Inflammatory macrophage treated with lipopolysaccharide for 1 hour (primary cell): ENCODE results near the gene PI16.
"Not testable (repeated sequence)": the region's sequence is repeated elsewhere in the genome, so short reads cannot be mapped to it uniquely, and the experiment has no call there.

ENCODE experiments used
- DNase-seq, 2 donors: peaks; one replicate each; pipeline ENCODE4 v3.0.0-alpha.2; 2020 to 2022

The PI16 gene

DNA sequence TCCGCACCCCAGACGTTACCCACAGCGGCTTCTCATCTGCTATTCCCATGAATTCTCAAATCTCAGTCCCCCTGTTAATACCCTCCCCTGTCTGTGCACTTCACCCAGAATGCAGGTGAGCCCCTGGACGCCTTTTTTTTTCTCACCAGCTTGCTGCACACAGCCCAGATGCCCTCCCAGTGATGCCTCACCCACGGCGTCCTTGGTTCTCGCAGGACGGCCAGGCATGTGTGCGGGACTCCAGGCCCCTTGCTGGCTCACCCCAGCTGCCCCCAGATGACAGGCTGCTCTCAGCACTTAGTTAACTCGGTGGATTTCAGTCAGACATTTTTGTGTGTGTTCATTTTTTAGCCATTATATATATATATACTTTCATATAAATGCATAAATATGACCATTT, 25.4 kb upstream of the PI16 start:
- DNase-seq = no peak

DNA sequence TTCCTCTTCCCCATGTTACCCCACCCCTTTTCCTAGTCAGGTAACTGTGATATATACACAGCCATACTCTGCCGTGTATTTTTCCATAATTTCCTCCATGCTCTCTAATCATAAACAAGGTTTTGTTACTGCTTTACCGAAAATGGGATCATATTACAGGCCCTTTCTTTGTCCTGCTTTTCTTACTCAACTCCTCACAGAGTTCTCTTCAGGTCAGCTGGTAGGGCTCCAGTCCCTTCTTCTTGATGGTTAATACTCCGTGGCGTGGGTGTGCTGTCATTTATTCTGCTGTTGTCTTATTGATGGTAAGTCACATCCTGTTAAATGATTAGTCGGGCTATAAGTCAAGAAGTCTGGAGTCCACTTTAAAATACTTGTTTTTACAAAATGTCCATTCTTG, 24.9 kb upstream of the PI16 start:
- no peak for DNase-seq

DNA sequence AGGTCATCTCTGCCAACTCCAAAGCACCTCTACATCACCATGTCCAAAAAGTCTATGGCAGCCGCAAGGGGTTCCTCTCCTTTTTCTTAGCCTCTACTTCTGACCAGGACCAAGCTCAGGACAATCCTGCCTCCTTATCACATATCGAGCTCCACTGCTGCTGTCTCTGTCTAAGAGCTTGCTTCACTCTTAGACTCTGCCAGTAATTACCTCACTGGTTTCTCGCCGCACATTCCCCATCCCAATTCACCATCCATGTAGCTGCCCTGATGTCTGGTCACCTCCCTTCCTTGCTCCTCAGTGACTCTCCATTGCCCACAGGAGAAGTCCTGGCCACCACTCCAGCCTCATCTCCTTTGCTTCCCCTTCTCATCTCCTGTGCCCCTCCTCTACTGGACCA, 24.1 kb upstream of the PI16 start:
- no peak for DNase-seq

DNA sequence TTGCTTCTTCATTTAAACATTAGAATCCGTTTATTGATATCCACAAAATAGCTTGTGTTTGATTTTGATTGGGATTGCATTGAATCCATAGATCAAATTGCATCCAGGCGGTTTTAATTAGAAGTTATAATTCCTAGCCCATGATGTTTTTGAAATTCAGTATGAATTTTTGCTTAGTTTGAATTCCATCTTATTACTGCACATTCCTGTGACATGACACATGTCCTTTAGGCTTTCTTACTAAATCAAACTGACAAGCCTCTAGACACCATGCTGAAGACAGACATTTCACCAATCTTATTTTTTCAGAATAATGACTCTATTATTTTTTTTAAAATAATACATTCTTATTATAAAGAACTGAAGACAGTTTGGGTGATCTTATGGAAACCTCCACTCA, 21.4 kb upstream of the PI16 start:
- no peak for DNase-seq

DNA sequence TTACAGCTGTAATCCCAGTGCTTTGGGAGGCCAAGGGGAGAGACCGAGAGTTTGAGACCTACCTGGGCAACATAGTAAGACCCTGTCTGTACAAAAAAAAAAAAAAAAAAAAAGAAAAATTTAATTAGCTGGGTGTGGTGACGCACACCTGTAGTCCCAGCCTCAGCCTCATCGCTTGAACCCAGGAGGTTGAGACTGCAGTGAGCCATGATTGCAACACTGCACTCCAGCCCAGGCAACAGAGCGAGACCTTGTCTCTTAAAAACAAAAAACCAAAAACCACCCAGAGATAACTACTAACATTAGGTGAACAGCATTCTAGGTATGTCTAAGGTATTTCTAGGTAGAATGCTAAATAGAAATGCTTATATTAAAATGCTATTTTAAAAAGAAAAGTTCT, 21.0 kb upstream of the PI16 start:
- DNase-seq = no peak

DNA sequence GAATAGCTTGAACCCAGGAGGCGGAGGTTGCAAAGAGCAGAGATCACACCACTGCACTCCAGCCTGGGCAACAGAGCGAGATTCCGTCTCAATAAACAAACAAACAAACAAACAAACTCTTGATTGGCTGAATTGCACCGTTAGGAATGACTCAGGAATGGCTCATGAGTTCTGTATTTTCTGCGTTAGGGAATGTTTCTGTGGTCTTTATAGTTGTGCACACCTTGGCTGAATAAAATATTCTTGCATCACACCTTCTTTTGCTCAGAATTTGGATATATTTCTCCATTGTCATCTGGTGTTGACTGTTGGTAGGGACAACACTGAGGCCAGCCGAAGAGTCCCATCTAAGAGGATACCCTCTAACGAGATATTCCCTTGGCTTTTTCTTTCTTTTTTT, 19.6 kb upstream of the PI16 start:
- no peak for DNase-seq

DNA sequence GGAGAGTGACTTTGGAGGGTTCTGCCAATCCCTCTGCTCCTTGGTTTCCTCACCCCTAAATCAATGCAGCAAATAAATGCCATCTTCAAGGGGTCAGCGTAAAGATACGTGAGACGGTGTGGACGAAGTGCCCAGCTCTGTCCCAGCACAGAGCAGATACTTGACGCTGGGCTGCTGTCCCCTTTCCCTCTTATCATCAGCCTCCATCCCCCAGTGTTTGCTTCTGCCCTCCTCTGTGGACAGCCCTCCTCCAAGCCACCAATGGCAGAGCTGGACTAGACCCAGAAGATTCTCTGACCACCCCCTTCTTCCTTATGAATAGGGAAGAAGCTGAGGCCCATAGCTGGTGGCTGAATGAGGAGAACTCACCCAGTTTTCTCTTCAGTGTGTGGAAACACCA, 17.7 kb upstream of the PI16 start:
- DNase-seq = no peak

DNA sequence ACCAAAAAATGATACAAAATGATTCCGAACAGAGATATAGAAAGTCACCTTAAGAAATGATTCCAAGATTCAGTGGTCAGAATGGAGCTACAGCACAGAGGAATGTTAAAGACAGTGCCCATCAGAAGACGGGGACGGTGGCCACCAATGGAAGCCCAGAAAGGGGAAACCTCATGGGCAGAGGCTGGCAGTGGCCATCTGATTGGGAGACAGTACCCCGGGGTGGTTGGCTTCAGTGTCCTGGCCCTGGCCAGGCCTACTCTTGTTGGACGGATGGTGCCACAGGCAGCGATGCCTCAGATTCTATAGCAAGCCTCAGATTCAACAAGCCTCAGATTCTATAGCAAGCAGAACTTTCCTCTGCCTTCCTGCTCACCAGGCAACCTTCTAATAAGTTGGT, 16.6 kb upstream of the PI16 start:
- no peak for DNase-seq

DNA sequence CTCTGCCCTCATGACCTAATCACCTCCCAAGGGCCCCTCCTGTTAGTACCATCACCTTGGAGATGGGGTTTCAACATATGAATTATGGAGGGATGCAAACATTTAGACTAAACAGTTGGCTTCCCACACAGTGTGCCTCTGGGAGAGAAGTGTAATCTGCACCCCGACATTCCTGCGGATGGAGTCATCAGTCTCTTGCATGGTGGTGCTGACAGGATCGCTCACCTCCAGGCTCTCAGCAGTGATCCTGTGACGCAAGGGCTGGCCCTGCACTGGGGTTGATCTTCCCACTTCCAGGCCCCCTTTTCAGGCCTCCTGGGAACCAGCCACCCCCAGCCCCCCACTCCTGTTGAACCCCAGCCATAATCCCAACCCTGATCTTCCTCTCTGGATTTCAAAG, 16.0 kb upstream of the PI16 start:
- DNase-seq = no peak

DNA sequence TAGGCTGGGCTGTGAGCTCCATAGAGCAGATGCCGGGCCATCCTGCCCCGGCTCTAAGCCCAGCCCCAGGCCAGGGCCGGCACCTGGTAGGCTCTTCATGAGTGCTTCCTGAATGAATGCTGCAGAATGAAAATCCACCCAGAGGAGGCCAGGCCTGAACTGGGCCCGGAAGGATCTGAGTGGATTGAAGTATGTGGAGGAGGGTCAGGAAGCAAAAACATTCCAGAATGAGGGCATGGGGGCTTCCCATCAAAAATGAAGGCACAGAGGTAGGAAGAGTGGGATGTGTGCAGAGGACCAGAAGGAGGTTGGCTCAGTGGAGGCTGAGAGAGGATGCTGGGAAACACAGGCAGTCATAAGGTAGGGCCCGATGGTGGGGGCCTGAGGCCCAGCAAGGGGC, 15.5 kb upstream of the PI16 start:
- not testable (repeated sequence) for DNase-seq

DNA sequence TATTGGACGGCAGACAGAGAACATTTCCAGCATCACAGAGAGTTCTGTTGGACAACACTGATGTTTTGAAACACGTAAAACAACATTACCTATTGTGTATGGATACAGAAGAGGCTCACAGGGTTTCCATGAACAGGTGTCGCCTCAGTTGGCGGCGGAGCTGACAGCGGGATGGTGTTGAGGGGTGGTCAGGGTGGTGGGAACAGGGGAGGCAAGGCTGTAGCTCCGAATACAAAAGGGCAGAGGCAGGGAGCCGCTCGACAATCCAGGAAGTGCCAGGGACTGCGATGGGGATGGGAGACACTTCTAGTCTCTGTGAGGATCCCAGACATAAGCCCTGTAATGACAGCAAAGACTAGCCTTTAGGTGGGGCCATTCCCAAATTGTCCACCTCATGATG, 14.5 kb upstream of the PI16 start:
- DNase-seq = no peak

DNA sequence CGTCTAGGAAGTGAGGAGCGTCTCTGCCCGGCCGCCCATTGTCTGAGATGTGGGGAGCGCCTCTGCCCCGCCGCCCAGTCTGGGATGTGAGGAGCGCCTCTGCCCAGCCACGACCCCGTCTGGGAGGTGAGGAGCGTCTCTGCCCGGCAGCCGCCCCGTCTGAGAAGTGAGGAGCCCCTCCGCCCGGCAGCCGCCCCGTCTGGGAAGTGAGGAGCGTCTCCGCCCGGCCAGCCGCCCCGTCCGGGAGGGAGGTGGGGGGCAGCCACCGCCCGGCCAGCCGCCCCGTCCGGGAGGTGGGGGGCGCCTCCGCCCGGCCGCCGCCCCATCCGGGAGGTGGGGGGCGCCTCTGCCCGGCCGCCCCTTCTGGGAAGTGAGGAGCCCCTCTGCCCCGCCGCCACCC, 13.0 kb upstream of the PI16 start:
- DNase-seq = not testable (repeated sequence)

DNA sequence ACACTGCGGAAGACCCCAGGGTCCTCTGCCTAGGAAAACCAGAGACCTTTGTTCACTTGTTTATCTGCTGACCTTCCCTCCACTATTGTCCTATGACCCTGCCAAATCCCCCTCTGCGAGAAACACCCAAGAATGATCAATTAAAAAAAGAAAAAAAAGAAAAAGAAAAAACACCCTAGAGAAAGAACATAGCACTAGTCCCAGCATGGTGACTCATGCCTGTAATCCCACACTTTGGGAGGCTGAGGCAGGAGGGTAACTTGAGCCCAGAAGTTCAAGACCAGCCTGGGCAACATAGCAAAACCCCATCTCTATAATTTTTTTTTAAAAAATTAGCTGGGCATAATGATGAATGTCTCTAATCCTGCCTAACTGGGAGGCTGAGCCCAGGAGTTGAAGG, 12.2 kb upstream of the PI16 start:
- not testable (repeated sequence) for DNase-seq

DNA sequence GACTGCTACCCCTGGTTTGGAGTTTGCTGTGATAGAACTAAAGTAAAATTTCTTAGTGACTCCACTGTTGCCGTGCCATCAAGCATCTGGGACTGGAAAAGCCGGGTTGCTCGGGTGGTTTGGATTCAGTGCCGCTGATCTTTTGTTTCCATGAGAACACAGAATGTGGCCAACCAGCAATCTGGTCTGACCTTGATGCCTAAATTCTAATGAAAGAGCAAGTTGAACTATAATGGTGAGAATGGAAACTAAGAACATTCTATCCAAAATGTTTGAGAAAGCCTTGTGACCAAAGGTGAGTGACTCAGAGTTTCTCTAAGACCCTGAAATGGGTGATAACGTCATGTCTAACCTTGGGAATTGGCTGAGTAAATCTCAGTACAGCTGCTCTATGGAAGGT, 9.9 kb upstream of the PI16 start:
- DNase-seq = no peak

DNA sequence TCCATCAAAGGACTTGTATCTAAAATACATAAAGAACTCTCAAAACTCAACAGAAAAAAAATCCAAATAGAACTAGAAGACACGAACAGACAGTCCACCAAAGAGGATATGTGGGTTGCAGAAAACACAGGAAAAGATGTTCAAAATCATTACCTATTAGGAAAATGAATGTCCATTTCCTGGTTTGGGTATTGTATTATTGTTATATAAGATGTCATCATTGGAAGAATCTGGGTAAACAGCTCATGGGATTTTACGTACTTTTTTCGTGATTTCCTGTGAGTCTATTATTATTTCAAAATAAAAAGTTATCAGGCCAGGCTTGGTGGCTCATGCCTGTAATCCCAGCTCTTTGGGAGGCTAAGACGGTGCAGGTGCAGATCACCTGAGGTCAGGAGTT, 9.2 kb upstream of the PI16 start:
- DNase-seq = no peak

DNA sequence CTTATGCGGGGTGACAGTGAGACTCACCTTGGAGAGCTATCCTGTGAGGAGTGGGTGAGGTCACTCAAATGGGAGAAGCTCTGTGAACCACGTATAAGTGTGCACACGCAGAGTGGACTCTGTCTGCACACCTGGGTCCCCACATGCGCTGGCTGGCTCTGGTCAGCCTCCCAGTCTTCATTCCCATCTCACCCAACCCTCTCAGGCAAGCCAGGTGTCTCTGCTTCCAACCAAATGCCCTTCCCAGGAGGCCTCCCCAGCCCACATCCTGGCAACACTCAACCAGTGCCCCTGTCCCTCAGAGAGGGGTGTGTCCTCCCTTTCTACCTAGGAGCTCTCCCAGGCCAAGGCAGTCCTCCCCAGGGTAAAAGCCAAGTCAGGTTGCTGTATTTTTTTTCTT, 8.0 kb upstream of the PI16 start:
- DNase-seq = no peak

DNA sequence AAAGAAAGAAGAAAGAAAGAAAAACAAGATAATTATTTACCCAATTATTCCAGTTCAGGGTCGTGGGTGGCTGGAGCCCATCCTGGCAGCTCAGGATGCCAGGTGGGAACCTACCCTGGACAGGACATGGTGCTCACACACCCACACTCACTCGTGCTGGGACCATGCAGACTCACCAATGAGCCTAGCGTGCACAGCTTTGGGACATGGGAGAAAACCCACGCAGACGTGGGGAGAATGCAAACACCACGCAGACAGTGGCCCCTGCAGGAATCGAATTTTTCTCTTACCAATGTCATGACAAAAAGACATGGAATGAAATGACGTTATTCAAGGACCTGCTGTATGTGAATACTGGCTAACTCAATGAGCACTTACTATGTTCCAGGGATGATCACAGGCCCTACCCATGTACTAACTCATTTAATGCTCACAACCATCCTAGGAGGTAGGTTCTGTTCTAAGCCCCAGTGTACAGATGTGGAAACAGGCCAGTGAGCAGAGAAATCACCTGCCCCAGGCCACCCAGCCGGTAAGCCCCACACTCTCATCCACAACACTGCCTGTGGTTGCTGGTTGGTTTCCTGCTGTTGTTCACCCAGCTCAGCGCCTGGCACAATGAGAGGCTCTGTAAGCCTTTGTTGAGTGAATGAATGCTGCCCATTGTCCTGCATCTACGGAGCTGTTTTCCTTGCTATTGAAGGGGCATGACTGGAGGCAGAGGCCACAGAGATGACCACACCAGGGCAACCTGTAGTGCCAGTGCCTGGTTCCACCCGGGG, 6.8 kb upstream of the PI16 start:
- no peak for DNase-seq

DNA sequence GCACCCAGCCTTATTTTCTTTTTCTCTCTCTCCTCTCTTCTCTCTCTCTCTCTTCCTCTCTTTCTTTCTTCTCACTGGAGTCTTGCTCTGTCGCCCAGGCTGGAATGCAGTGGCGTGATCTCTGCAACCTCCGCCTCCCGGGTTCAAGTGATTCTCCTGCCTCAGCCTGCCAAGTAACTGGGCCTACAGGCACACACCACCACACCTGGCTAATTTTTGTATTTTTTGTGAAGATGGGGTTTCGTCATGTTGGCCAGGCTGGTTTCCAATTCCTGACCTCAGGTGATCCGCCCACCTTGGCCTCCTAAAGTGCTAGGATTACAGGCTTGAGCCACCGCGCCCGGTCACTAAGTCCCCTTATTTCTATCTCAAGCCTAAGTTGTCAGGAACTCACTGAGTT, 5.5 kb upstream of the PI16 start:
- DNase-seq = not testable (repeated sequence)

DNA sequence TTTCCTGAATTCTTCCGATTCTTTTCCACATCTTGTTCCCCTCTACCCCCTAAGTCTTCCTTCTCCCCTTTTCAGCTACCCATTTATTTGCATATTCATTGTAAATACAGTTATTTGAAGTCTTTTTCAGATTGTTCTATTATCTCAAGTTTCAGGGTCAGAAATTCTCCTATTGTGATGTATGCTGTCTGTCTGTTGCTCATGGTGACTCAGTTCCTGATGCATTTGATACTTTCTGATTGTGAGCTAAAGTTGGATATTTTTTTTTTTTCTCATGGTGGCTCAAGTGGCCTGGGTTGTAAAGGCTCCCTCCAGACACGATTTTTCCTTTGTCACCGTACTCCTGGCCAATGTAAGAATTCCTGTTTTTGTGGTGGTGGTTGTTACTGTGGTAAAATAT, 4.9 kb upstream of the PI16 start:
- no peak for DNase-seq

DNA sequence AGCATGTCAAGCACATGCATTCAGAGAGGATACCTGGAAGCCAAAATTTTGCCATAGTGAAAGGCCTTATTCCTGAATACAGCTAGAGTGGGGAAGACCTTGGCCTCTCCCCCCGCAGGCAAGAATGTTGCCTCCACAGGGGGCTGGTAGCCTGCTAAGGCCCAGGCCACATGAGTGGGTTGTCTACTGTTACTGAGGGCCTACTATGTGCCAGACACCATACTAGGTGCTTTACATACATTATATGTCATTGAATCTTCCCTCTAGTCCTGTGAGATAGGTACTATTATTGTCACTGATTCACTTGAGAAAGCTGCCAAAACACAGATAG, 642 bp upstream of the PI16 start:
- DNase-seq = no peak

DNA sequence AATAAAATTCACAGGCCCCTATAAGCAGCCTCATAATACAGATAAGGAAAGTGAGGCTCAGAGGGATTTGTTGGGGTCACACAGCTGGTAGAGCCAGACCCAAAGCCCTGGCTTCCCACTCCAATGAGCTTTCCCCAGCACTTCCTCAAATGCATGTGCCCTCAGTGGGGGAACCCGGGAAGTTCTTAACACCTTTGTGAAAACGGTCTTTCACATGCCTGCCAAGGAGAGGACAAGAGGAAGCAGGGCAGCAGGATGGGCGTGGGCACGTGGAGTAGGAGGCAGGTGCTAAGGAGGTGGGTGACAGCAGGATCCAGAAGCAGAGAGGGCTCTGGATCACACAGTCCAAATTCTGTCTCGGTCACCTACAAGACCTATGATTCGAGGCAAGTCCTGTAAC, 598 bp downstream of the PI16 start:
- peak; percentile 7 to 15 for DNase-seq

DNA sequence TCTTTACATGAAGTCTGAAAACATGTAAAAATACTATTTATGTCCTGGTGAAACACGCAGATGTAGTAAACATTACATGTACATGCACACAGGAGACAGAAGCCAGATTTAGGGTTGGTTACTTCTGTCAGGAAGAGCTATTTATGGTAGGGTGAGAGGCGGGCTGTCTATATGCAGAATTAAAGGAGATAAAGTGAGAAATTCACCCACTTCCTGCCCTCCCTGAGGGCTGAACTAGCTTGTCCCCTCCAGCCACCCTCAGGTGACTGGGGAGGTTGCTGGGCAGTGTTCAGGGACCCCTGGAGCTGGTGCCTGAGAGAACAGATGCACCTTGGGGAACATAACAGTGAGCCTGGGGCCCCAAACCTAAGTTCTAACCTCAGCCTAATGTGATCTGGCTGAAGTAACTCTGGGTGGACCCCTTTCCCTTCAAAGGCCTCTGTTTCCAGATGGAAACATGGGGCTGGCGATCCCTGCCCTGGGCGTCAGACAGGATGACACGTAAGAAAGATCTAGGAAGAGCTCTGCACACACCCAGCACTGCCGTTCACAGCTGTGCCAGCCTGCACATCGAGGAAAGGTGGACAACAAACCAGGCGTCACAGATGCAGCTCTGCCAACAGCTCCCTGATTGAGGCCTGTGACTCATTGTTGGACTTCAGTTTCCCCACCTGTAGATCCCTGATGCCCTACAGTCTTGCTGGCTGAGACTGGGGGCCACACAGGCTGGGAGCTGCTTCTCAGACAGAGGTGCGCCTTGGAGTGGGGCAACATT, 1.3 kb downstream of the PI16 start:
- DNase-seq = no peak

DNA sequence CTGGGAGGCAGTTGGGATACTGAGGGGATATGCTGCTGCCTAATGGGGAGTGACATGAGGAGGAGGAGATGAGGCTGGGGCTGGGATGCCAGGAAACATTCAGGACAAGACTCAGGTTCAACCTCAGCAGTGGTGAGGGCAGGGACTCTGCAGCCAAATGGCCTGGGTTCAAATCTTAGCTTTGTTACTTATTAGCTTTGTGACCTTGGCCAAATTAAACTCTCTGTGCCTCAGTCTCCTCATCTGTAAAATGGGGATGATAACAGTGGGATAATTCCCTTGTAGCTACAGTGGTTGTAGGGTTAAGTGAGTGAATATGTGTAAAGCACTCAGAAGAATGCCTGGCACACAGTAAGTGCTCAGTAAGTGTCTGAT, 1.9 kb downstream of the PI16 start:
- no peak for DNase-seq

DNA sequence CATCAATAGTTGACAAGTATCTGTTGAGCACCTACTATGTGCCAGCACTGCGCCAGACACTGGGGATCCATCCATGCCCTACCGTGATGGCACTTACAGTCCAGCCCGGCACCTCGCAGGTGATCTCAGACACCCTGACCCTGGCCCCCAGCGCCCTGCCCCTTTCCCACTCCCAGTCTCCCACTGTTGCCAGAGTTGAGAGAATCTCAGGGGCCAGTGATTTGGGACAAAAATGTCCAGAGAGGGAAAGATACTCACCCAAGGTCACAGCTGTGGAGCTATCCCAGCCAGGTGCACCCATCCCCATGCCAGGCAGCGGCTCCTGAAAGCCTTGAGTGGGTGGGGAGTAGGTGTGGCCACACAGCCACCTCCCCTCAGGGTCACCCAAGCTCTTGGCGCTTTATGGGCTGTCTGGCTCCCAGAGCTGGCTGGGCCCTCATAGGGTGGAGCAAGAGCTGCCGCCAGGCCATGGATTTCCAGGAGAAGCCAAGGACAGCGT, 3.3 kb downstream of the PI16 start:
- DNase-seq = no peak
